OCI-LY1 (cell line): ENCODE data around the gene HEXIM2.

Experiments used
- H2AFZ ChIP-seq: fragments of 200-600 bp; sonication (generic), shearing (Covaris generic); 2 replicates; pipeline ENCODE4 v1.6.0; 2014; ENCODE audit warnings: antibody characterized with exemption, mild to moderate bottlenecking, low read length
- H3F3A ChIP-seq: fragments of 200-600 bp; sonication (generic), shearing (Covaris generic); 2 replicates; pipeline ENCODE4 v1.6.0; 2014; ENCODE audit warnings: mild to moderate bottlenecking, antibody characterized with exemption, low read length, moderate library complexity; ENCODE audit not compliant: insufficient read depth
- H3K27ac ChIP-seq: fragments of 200-600 bp; sonication (generic); 2 replicates; pipeline ENCODE4 v1.5.1; 2014; ENCODE audit warnings: low read length, mixed run types, mild to moderate bottlenecking, low read depth; ENCODE audit not compliant: poor library complexity, severe bottlenecking
- H3K27me3 ChIP-seq: fragments of 200-600 bp; sonication (generic); 2 replicates; pipeline ENCODE4 v1.6.0; 2014; ENCODE audit warnings: antibody characterized with exemption, mild to moderate bottlenecking, low read length, moderate library complexity; ENCODE audit not compliant: insufficient read depth
- H3K36me3 ChIP-seq: fragments of 200-600 bp; sonication (generic); 2 replicates; pipeline ENCODE4 v1.6.1; 2014; ENCODE audit warnings: mild to moderate bottlenecking, antibody characterized with exemption, low read length, moderate library complexity, mixed read lengths; ENCODE audit not compliant: insufficient read depth
- H3K4me1 ChIP-seq: fragments of 200-600 bp; sonication (generic); 2 replicates; pipeline ENCODE4 v1.5.1; 2014; ENCODE audit warnings: mild to moderate bottlenecking, low read length, moderate library complexity; ENCODE audit not compliant: insufficient read depth, severe bottlenecking
- H3K4me2 ChIP-seq: fragments of 200-600 bp; sonication (generic), shearing (Covaris generic); 2 replicates; pipeline ENCODE4 v1.6.1; 2014; ENCODE audit warnings: low read length
- H3K4me3 ChIP-seq: fragments of 200-600 bp; sonication (generic); 2 replicates; pipeline ENCODE4 v1.5.1; 2014; ENCODE audit warnings: low read length, low read depth, mild to moderate bottlenecking, mixed read lengths; ENCODE audit not compliant: poor library complexity, severe bottlenecking
- H3K79me2 ChIP-seq: fragments of 200-600 bp; shearing (Covaris generic); 2 replicates; pipeline ENCODE4 v1.6.1; 2016; ENCODE audit warnings: mixed run types, low read length, mixed read lengths; ENCODE audit not compliant: insufficient read depth
- H3K9ac ChIP-seq: fragments of 200-600 bp; sonication (generic), shearing (Covaris generic); 2 replicates; pipeline ENCODE4 v1.6.1; 2014; ENCODE audit warnings: mild to moderate bottlenecking, low read length, mixed read lengths
- H3K9me2 ChIP-seq: fragments of 200-600 bp; sonication (generic), shearing (Covaris generic); 2 replicates; pipeline ENCODE4 v1.6.1; 2014; ENCODE audit warnings: low read depth, mild to moderate bottlenecking, low read length, mixed read lengths
- H3K9me3 ChIP-seq: fragments of 200-600 bp; shearing (Covaris generic); 2 replicates; pipeline ENCODE4 v1.6.1; 2014; ENCODE audit warnings: low read length, mixed read lengths
- H4K20me1 ChIP-seq: fragments of 200-600 bp; sonication (generic), shearing (Covaris generic); 2 replicates; pipeline ENCODE4 v1.6.0; 2016; ENCODE audit warnings: mild to moderate bottlenecking, low read length; ENCODE audit not compliant: insufficient read depth
- CTCF ChIP-seq: fragments of 200-600 bp; sonication (generic), shearing (Covaris generic); IDR thresholded peaks from 2 replicates; pipeline ENCODE4 v1.5.1; 2017; ENCODE audit warnings: mild to moderate bottlenecking, antibody characterized with exemption, low read length, moderate library complexity, mixed read lengths
- EZH2 ChIP-seq: fragments of 200-600 bp; sonication (generic), shearing (Covaris generic); IDR thresholded peaks from 2 replicates; pipeline ENCODE4 v1.8.0; 2017; ENCODE audit warnings: borderline replicate concordance, mixed run types, mild to moderate bottlenecking, antibody characterized with exemption, low read length, moderate library complexity, mixed read lengths

The HEXIM2 gene

GRCh38 chr17:45116434-45117016 is 45.1 kb upstream of the HEXIM2 start:
- no peak overlapping the region for H3K27ac ChIP-seq
- no peaks in the 10 kb centered on the region for H3F3A ChIP-seq
- H3K9ac ChIP-seq: no peak overlapping the region
- TF ChIP-seq EZH2 (no peak), CTCF (no peak)
- H3K36me3 ChIP-seq: no peaks in the 10 kb centered on the region
- no peaks in the 10 kb centered on the region for H3K9me3 ChIP-seq
- no peaks in the 10 kb centered on the region for H3K4me1 ChIP-seq
- H4K20me1 ChIP-seq: no peaks in the 10 kb centered on the region
- no peaks in the 10 kb centered on the region for H3K79me2 ChIP-seq
- peaks cover 12% of the 10 kb centered on the region; the same call in 1 of the 2 replicates for H3K27me3 ChIP-seq
- H3K9me2 ChIP-seq: no peaks in the 10 kb centered on the region
- H3K4me2 ChIP-seq: no peak overlapping the region
- H3K4me3 ChIP-seq: no peak overlapping the region
- H2AFZ ChIP-seq: no peak overlapping the region

GRCh38 chr17:45117334-45117733 is 44.3 kb upstream of the HEXIM2 start:
- H3K27ac ChIP-seq: no peak overlapping the region
- H3K9me3 ChIP-seq: no peaks in the 10 kb centered on the region
- no peaks in the 10 kb centered on the region for H3F3A ChIP-seq
- H4K20me1 ChIP-seq: no peaks in the 10 kb centered on the region
- H3K9ac ChIP-seq: no peak overlapping the region
- H3K4me2 ChIP-seq: no peak overlapping the region
- no peaks in the 10 kb centered on the region for H3K79me2 ChIP-seq
- TF ChIP-seq EZH2 (no peak), CTCF (no peak)
- H3K4me1 ChIP-seq: no peaks in the 10 kb centered on the region
- H3K4me3 ChIP-seq: no peak overlapping the region
- no peak overlapping the region for H2AFZ ChIP-seq
- no peaks in the 10 kb centered on the region for H3K36me3 ChIP-seq
- H3K9me2 ChIP-seq: no peaks in the 10 kb centered on the region
- H3K27me3 ChIP-seq: peaks cover 12% of the 10 kb centered on the region; the same call in 1 of the 2 replicates

GRCh38 chr17:45117848-45118646 is 43.6 kb upstream of the HEXIM2 start:
- no peak overlapping the region for H3K4me3 ChIP-seq
- H4K20me1 ChIP-seq: no peaks in the 10 kb centered on the region
- H3F3A ChIP-seq: no peaks in the 10 kb centered on the region
- H3K9me3 ChIP-seq: no peaks in the 10 kb centered on the region
- H3K4me2 ChIP-seq: no peak overlapping the region
- H3K9ac ChIP-seq: no peak overlapping the region
- no peaks in the 10 kb centered on the region for H3K4me1 ChIP-seq
- no peak overlapping the region for H3K27ac ChIP-seq
- TF ChIP-seq CTCF (no peak), EZH2 (no peak)
- no peaks in the 10 kb centered on the region for H3K36me3 ChIP-seq
- H3K27me3 ChIP-seq: peaks cover 12% of the 10 kb centered on the region; the same call in 1 of the 2 replicates
- H3K9me2 ChIP-seq: no peaks in the 10 kb centered on the region
- H2AFZ ChIP-seq: no peak overlapping the region
- H3K79me2 ChIP-seq: no peaks in the 10 kb centered on the region
